HCT116 (cell line): ENCODE measurements around the gene MACROH2A1. TPM values are rescaled to one million over a fixed set of nuclear protein-coding genes. Genes with fewer than 3 reads are reported as not detected.

Experiments used
- ATAC-seq: fragments of 200-7000 bp; cut with Tn5 transposase; 2 replicates; pipeline ENCODE4 v1.9.1; 2020; ENCODE audit warnings: mild to moderate bottlenecking, moderate library complexity
- BruUV-seq: library from RNA; stranded (reverse); fragments of 400-500 nt; replicated peaks from 2 replicates; lab custom pipeline; 2021; lab: Mats Ljungman, UMichigan
- CTCF ChIA-PET: fragments of 300-600 bp; sonication (Branson Sonifier 250); formaldehyde crosslinking; loops from one replicate; lab custom pipeline; 2021; ENCODE audit warnings: antibody characterized with exemption; lab: Charles Lee
- POLR2A ChIA-PET: fragments of 300-600, 350-600 bp; sonication (Branson Sonifier 250); formaldehyde crosslinking; loops from one replicate; lab custom pipeline; 2021; ENCODE audit warnings: antibody characterized with exemption; lab: Charles Lee
- RAD21 ChIA-PET, 2 experiments: fragments of 300-600 bp; sonication (Branson Sonifier 250); formaldehyde crosslinking; loops; one replicate each; lab custom pipeline; 2023; ENCODE audit warnings: low total read pairs in 2 of 2; ENCODE audit not compliant: uncharacterized antibody in 2 of 2, unreplicated experiment in 2 of 2, low non-redundant PET in 1 of 2; lab: Charles Lee
- DNase-seq: peaks from one replicate; pipeline ENCODE4 v3.0.0-alpha.2; 2010; ENCODE audit warnings: low read depth, low spot score
- H2AFZ ChIP-seq: fragments of 200-600 bp; shearing (Covaris generic), sonication (generic); 2 replicates; pipeline ENCODE4 v1.6.1; 2017; ENCODE audit warnings: low read depth, mixed run types, mixed read lengths, antibody characterized with exemption, low read length; ENCODE audit not compliant: poor library complexity, severe bottlenecking
- H3K27ac ChIP-seq: 2 replicates; pipeline ENCODE4 v1.5.1; 2012; ENCODE audit warnings: low read depth, low read length
- H3K27me3 ChIP-seq: fragments of 200-600 bp; sonication (generic); 2 replicates; pipeline ENCODE4 v1.6.1; 2016; ENCODE audit warnings: mixed run types, low read length, mixed read lengths; ENCODE audit not compliant: insufficient read depth
- H3K36me3 ChIP-seq, 2 experiments: fragments of 200-500 bp in 1 of 2; fragments of 200-600 bp in 1 of 2; sonication (Bioruptor generic) in 1 of 2; sonication (generic) in 1 of 2; 2 replicates each; pipeline versions ENCODE4 v1.5.1 to v1.6.1; 2014 to 2016; ENCODE audit warnings: low read length in 2 of 2, inconsistent platforms in 1 of 2, mixed read lengths in 1 of 2, mixed run types in 1 of 2; ENCODE audit not compliant: insufficient read depth in 2 of 2, control insufficient read depth in 1 of 2
- H3K4me1 ChIP-seq, 2 experiments: fragments of 200-600 bp in 1 of 2; sonication (generic) in 1 of 2; 2 replicates each; pipeline versions ENCODE4 v1.5.1 to v1.6.1; 2012 to 2017; ENCODE audit warnings: low read length in 2 of 2, inconsistent platforms in 1 of 2, mild to moderate bottlenecking in 1 of 2, mixed read lengths in 1 of 2, mixed run types in 1 of 2, moderate library complexity in 1 of 2; ENCODE audit not compliant: insufficient read depth in 2 of 2, control insufficient read depth in 1 of 2
- H3K4me2 ChIP-seq: fragments of 200-600 bp; sonication (generic); 2 replicates; pipeline ENCODE4 v1.6.1; 2017; ENCODE audit warnings: mixed run types, low read length, mixed read lengths
- H3K4me3 ChIP-seq, 2 experiments: fragments of 200-600 bp in 1 of 2; sonication (generic) in 1 of 2; replicated peaks in 1 of 2; 2 replicates each; pipeline ENCODE4 v1.5.1; 2011 to 2016; ENCODE audit warnings: low read length in 2 of 2, control low read depth in 1 of 2, low read depth in 1 of 2, mild to moderate bottlenecking in 1 of 2, mixed read lengths in 1 of 2, mixed run types in 1 of 2
- H3K79me2 ChIP-seq: fragments of 200-600 bp; sonication (generic); 2 replicates; pipeline ENCODE4 v1.6.1; 2017; ENCODE audit warnings: mild to moderate bottlenecking, mixed run types, low read length, moderate library complexity, mixed read lengths; ENCODE audit not compliant: insufficient read depth
- H3K9ac ChIP-seq: fragments of 200-600 bp; sonication (generic); 2 replicates; pipeline ENCODE4 v1.6.1; 2016; ENCODE audit warnings: low read length, mixed read lengths
- H3K9me2 ChIP-seq: fragments of 200-600 bp; sonication (generic), shearing (Covaris generic); 2 replicates; pipeline ENCODE4 v1.6.1; 2017; ENCODE audit warnings: mixed run types, mild to moderate bottlenecking, moderate library complexity; ENCODE audit not compliant: insufficient read depth
- H3K9me3 ChIP-seq, 2 experiments: fragments of 200-500 bp in 1 of 2; fragments of 200-600 bp in 1 of 2; sonication (Bioruptor generic) in 1 of 2; sonication (generic) in 1 of 2; 2 replicates each; pipeline ENCODE4 v1.6.1; 2014 to 2017; ENCODE audit warnings: low read length in 2 of 2, mixed read lengths in 2 of 2, inconsistent platforms in 1 of 2, low read depth in 1 of 2, mild to moderate bottlenecking in 1 of 2, mixed run types in 1 of 2, moderate library complexity in 1 of 2; ENCODE audit not compliant: control insufficient read depth in 1 of 2, insufficient read depth in 1 of 2
- H4K20me1 ChIP-seq: fragments of 200-600 bp; sonication (generic), shearing (Covaris generic); 2 replicates; pipeline ENCODE4 v1.6.1; 2017; ENCODE audit warnings: mixed run types, mild to moderate bottlenecking, moderate library complexity; ENCODE audit not compliant: insufficient read depth
- CBX3 ChIP-seq: IDR thresholded peaks from 2 replicates; pipeline ENCODE4 v1.6.1; 2012; ENCODE audit warnings: low read depth
- CEBPB ChIP-seq: IDR thresholded peaks from 2 replicates; pipeline ENCODE4 v1.6.1; 2012; ENCODE audit warnings: low read depth
- EGR1 ChIP-seq: IDR thresholded peaks from 2 replicates; pipeline ENCODE4 v1.6.1; 2012; ENCODE audit warnings: low read depth
- EZH2 ChIP-seq: fragments of 200-600 bp; sonication (generic); IDR thresholded peaks from 2 replicates; pipeline ENCODE4 v1.6.1; 2017; ENCODE audit warnings: antibody characterized with exemption, mixed run types
- EZH2phosphoT487 ChIP-seq: fragments of 200-600 bp; IDR thresholded peaks from 2 replicates; pipeline ENCODE4 v1.6.1; 2018; ENCODE audit warnings: antibody characterized with exemption, borderline replicate concordance
- FOSL1 ChIP-seq: IDR thresholded peaks from 2 replicates; pipeline ENCODE4 v1.6.1; 2012; ENCODE audit warnings: low read depth
- JUND ChIP-seq: IDR thresholded peaks from 2 replicates; pipeline ENCODE4 v1.6.1; 2012
- MAX ChIP-seq: IDR thresholded peaks from 2 replicates; pipeline ENCODE4 v1.6.1; 2012
- POLR2A ChIP-seq: IDR thresholded peaks from 2 replicates; pipeline ENCODE4 v1.7.0; 2011; ENCODE audit warnings: borderline replicate concordance; ENCODE audit not compliant: insufficient read depth, insufficient read length; ENCODE audit errors: extremely low read depth
- POLR2AphosphoS5 ChIP-seq: IDR thresholded peaks from 2 replicates; pipeline ENCODE4 v1.6.1; 2011; ENCODE audit warnings: mild to moderate bottlenecking, low read depth, low read length, moderate library complexity
- REST ChIP-seq: IDR thresholded peaks from 2 replicates; pipeline ENCODE4 v1.6.1; 2012; ENCODE audit warnings: low read depth
- SIN3A ChIP-seq: IDR thresholded peaks from 2 replicates; pipeline ENCODE4 v1.6.1; 2012; ENCODE audit warnings: low read depth
- SP1 ChIP-seq: IDR thresholded peaks from 2 replicates; pipeline ENCODE4 v1.6.1; 2012; ENCODE audit warnings: low read depth
- SRF ChIP-seq: IDR thresholded peaks from 2 replicates; pipeline ENCODE4 v1.6.1; 2012; ENCODE audit warnings: low read depth
- TCF7L2 ChIP-seq: IDR thresholded peaks from 2 replicates; pipeline ENCODE4 v1.7.0; 2011; ENCODE audit warnings: borderline replicate concordance, inconsistent platforms; ENCODE audit not compliant: insufficient read depth, insufficient read length; ENCODE audit errors: extremely low read depth
- YY1 ChIP-seq: IDR thresholded peaks from 2 replicates; pipeline ENCODE4 v1.6.1; 2011; ENCODE audit warnings: low read length, low read depth, moderate library complexity, mild to moderate bottlenecking; ENCODE audit not compliant: insufficient replicate concordance; ENCODE audit errors: extremely low read depth
- ZBTB33 ChIP-seq: IDR thresholded peaks from 2 replicates; pipeline ENCODE4 v1.6.1; 2011; ENCODE audit warnings: mild to moderate bottlenecking, low read length, moderate library complexity; ENCODE audit not compliant: insufficient replicate concordance; ENCODE audit errors: extremely low read depth
- ZFX ChIP-seq: fragments of 450-650 bp; IDR thresholded peaks from 2 replicates; pipeline ENCODE4 v1.6.1; 2017
- intact Hi-C: fragments of 100-400 bp; cut with micrococcal nuclease; formaldehyde crosslinking; loops from 2 replicates; pipeline ENCODE4 v1.10.0; 2022
- total RNA-seq: library from RNA; stranded (reverse); gene quantifications from one replicate; pipeline ENCODE4 v1.2.1, GENCODE V29; 2021; ENCODE audit not compliant: unreplicated experiment

Gene MACROH2A1
- total RNA-seq, 1 experiment from 2014 or later = 218 TPM

GRCh38 chr5:135319458-135319857, 79.6 kb downstream of the MACROH2A1 start:
- Histone ChIP-seq H3K4me1 (no peaks in the 10 kb centered on the region), H3K4me3 (no peak overlapping the region), H2AFZ (no peak overlapping the region), H3K36me3 (no peaks in the 10 kb centered on the region), H3K4me2 (no peak overlapping the region), H4K20me1 (no peaks in the 10 kb centered on the region), H3K27ac (no peak overlapping the region), H3K27me3 (no peaks in the 10 kb centered on the region), H3K79me2 (no peaks in the 10 kb centered on the region), H3K9me2 (no peaks in the 10 kb centered on the region), H3K9me3 (no peaks in the 10 kb centered on the region), H3K9ac (no peak overlapping the region)
- RAD21 ChIA-PET = no interaction called here
- no peak for ATAC-seq
- BruUV-seq = no TSS peak
- intact Hi-C loops = no loop called here
- CTCF ChIA-PET = no interaction called here
- no peak for TF ChIP-seq FOSL1
- no peak for TF ChIP-seq CBX3
- TF ChIP-seq SP1 = no peak
- TF ChIP-seq POLR2AphosphoS5 = no peak
- no peak for TF ChIP-seq SRF
- no peak for TF ChIP-seq EZH2
- no peak for TF ChIP-seq ZBTB33
- TF ChIP-seq CEBPB = no peak
- no peak for TF ChIP-seq SIN3A
- no peak for TF ChIP-seq MAX
- no peak for TF ChIP-seq TCF7L2
- no peak for TF ChIP-seq EZH2phosphoT487
- TF ChIP-seq ZFX = no peak
- TF ChIP-seq EGR1 = no peak
- no peak for TF ChIP-seq YY1
- TF ChIP-seq JUND = no peak
- no peak for TF ChIP-seq REST
- no peak for TF ChIP-seq POLR2A
- POLR2A ChIA-PET = no interaction called here
- DNase-seq = no peak
